Measurements from ENCODE around the gene MPRIP. TPM values are rescaled to one million over a fixed set of nuclear protein-coding genes. Genes with fewer than 3 reads are reported as not detected.

Gene MPRIP
- total and polyA plus RNA-seq, 2 of the 13 experiments (the other 11 are each of a cell fraction or from before 2014, with no cell fraction given): 50.2 to 52.4 TPM

DNA sequence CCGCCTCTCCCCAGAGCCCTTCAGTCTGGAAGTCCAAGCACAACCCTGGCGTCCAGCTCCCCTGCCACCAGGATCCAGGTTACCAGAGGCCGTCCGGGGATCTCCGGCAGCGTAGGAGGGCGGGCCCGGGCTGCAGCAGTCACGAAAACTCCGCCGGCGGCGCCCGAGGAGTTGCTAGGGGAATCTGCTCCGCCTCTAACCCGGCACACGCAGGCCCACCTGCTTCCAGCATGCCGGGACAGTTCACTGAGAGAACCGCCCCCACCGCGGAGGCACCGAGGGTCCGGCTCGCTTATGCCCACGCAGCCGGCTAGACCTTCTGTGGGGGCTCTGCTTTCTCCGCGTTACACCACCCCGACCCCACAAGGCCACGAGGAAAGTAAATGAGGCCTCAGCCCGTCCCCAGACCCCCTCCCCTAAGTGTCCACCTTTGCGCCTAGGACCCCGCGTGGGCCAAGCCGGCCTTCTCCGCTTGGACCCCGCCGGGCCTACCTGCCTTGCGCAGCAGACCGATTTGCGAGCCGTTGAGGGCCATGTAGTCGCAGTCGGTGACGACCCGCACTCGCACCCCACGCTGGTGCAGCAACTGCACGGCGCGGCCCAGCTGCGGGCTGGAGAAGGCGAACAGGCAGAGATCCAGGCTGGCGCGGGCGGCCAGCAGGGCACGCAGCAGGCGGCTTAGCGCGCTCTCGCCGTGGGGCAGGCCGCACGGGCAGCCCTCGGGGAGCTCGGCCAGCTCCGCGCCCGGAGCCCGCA is 163.3 kb downstream of the MPRIP start (continued):
- TF ChIP-seq ZNF557 (CRISPR knock-in tag; IDR thresholded peaks at IDR 0.05) (no peak), SIN3A (IDR thresholded peaks at IDR 0.05; ENCODE audit: borderline replicate concordance, low read depth, low read length) (peak; percentile 37; the same call in 1 of the 2 replicates), MIER3 (CRISPR knock-in tag; IDR thresholded peaks at IDR 0.05; ENCODE audit: borderline replicate concordance) (no peak), NFKBIZ (CRISPR knock-in tag; IDR thresholded peaks at IDR 0.05) (no peak), PREB (CRISPR knock-in tag; IDR thresholded peaks at IDR 0.05) (0 out of 2 replicates have a peak, but pooled peaks have one; percentile 55), AHDC1 (CRISPR knock-in tag; IDR thresholded peaks at IDR 0.05; ENCODE audit: borderline replicate concordance) (0 out of 2 replicates have a peak, but pooled peaks have one; percentile 43), STAG1 (CRISPR knock-in tag; IDR thresholded peaks at IDR 0.05) (no peak), MAFK (conservative IDR thresholded peaks at IDR 0.05 in 1 of 2, IDR thresholded peaks at IDR 0.05 in 1 of 2; ENCODE audit: low read length in 2 of 2) (no peak), ZNF775 (CRISPR knock-in tag; IDR thresholded peaks at IDR 0.05; ENCODE audit: borderline replicate concordance) (no peak), ZBTB7A (CRISPR knock-in tag; IDR thresholded peaks at IDR 0.05) (peak; percentile 84), ZNF780A (CRISPR knock-in tag; IDR thresholded peaks at IDR 0.05) (no peak), POGK (CRISPR knock-in tag; conservative IDR thresholded peaks at IDR 0.05) (0 out of 2 replicates have a peak, but pooled peaks have one; percentile 8)
- TF ChIP-seq, protein P1, sequence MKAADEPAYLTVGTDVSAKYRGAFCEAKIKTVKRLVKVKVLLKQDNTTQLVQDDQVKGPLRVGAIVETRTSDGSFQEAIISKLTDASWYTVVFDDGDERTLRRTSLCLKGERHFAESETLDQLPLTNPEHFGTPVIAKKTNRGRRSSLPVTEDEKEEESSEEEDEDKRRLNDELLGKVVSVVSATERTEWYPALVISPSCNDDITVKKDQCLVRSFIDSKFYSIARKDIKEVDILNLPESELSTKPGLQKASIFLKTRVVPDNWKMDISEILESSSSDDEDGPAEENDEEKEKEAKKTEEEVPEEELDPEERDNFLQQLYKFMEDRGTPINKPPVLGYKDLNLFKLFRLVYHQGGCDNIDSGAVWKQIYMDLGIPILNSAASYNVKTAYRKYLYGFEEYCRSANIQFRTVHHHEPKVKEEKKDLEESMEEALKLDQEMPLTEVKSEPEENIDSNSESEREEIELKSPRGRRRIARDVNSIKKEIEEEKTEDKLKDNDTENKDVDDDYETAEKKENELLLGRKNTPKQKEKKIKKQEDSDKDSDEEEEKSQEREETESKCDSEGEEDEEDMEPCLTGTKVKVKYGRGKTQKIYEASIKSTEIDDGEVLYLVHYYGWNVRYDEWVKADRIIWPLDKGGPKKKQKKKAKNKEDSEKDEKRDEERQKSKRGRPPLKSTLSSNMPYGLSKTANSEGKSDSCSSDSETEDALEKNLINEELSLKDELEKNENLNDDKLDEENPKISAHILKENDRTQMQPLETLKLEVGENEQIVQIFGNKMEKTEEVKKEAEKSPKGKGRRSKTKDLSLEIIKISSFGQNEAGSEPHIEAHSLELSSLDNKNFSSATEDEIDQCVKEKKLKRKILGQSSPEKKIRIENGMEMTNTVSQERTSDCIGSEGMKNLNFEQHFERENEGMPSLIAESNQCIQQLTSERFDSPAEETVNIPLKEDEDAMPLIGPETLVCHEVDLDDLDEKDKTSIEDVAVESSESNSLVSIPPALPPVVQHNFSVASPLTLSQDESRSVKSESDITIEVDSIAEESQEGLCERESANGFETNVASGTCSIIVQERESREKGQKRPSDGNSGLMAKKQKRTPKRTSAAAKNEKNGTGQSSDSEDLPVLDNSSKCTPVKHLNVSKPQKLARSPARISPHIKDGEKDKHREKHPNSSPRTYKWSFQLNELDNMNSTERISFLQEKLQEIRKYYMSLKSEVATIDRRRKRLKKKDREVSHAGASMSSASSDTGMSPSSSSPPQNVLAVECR (CRISPR knock-in tag; IDR thresholded peaks at IDR 0.05; ENCODE audit: borderline replicate concordance): no peak
- TF ChIP-seq, protein P2, sequence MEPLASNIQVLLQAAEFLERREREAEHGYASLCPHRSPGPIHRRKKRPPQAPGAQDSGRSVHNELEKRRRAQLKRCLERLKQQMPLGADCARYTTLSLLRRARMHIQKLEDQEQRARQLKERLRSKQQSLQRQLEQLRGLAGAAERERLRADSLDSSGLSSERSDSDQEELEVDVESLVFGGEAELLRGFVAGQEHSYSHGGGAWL (CRISPR knock-in tag; IDR thresholded peaks at IDR 0.05): no peak
